HG03108 (cell line): ENCODE measurements around the gene CFAP97.

Source experiments
- ATAC-seq: cut with Tn5 transposase; IDR thresholded peaks from one replicate; pipeline ENCODE4 v1.9.1; 2021; ENCODE audit warnings: moderate library complexity; ENCODE audit not compliant: unreplicated experiment

Gene CFAP97

GRCh38 chr4:185110375-185110823 lies 93.4 kb downstream of the CFAP97 start:
- no peak for ATAC-seq

- ATAC-seq = no peak
Observed at GRCh38 chr4:185109736-185110135, 94.1 kb downstream of the CFAP97 start.
